Gastroesophageal sphincter (tissue), 3 donors: ENCODE data around the gene POLR3F.

Experiments used
- CTCF ChIP-seq, 4 experiments: fragments of 200-600 bp in 2 of 4; fragments of 450-650 bp in 2 of 4; sonication (generic) in 1 of 4; IDR thresholded peaks; one replicate each; pipeline ENCODE4 v1.5.1; 2017 to 2019; ENCODE audit warnings: antibody characterized with exemption in 4 of 4, mild to moderate bottlenecking in 2 of 4, moderate library complexity in 2 of 4
- POLR2AphosphoS5 ChIP-seq: sonication (generic); formaldehyde crosslinking; IDR thresholded peaks from one replicate; pipeline ENCODE4 v1.6.1; 2017; ENCODE audit warnings: antibody characterized with exemption

- TF ChIP-seq CTCF (IDR thresholded peaks at IDR 0.05) (no peak), POLR2AphosphoS5 (no peak)
Observed at GRCh38 chr20:18514127-18514526, 46.9 kb downstream of the POLR3F start.
